Measurements from ENCODE around the gene PRKCE. TPM values are rescaled to one million over a fixed set of nuclear protein-coding genes. Genes with fewer than 3 reads are reported as not detected.

The PRKCE gene
- total and polyA plus RNA-seq, 3 donors from 2014 or later: 27.4 to 35.8 (median 33.1) TPM

DNA sequence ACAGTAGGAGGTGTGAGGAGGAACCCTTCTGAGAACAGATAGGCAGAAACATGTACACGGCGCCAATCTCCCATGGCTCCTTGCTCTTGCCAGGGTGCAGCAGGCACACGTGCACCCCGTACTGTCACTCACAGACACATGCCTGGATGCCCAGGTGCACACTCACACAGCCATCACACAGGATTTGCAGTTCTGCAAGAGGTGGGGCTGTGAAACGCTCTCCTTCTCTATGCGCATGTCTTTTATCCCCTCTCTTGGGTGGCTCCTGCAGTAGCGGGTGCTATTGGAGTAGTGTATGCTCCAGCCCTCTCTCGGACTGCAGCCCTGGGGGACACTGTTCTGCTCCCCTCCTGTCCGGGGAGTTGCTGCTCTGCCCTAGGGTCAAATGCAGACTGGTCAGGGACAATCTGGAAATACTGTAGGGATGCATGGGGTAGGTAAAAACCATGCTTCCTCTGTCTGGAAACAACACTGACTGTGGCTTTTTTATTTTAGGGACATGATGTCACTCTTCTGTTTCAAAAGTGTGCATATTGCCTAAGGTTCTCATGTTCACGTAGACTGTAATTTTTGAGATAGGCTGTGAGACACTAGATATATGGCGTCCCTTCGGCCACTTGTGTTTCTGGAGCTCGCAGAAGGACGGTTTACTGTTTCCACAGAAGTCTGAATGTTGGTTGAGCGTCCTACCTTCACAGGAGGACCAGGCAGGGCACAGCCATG lies 118.5 kb downstream of the PRKCE start:
- no peak for DNase-seq
- H3K36me3 ChIP-seq (ENCODE audit: low read depth, missing control alignments): no peaks in the 10 kb centered on the region
- H3K27me3 ChIP-seq: no peaks in the 10 kb centered on the region
- intact Hi-C loops (cut with DNase I; ENCODE audit: low total_unique reads): no loop called here
- WGBS, 2 donors: 86 to 94% methylated on average over 14 to 15 of the region's 15 CpGs
- H3K4me1 ChIP-seq: peaks cover 11% of the 10 kb centered on the region
- TF ChIP-seq, protein P1, sequence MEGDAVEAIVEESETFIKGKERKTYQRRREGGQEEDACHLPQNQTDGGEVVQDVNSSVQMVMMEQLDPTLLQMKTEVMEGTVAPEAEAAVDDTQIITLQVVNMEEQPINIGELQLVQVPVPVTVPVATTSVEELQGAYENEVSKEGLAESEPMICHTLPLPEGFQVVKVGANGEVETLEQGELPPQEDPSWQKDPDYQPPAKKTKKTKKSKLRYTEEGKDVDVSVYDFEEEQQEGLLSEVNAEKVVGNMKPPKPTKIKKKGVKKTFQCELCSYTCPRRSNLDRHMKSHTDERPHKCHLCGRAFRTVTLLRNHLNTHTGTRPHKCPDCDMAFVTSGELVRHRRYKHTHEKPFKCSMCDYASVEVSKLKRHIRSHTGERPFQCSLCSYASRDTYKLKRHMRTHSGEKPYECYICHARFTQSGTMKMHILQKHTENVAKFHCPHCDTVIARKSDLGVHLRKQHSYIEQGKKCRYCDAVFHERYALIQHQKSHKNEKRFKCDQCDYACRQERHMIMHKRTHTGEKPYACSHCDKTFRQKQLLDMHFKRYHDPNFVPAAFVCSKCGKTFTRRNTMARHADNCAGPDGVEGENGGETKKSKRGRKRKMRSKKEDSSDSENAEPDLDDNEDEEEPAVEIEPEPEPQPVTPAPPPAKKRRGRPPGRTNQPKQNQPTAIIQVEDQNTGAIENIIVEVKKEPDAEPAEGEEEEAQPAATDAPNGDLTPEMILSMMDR (IDR thresholded peaks at IDR 0.05): no peak
- TF ChIP-seq POLR2A (IDR thresholded peaks at IDR 0.05): no peak
- H3K4me3 ChIP-seq: no peak overlapping the region
- H3K9me3 ChIP-seq: no peaks in the 10 kb centered on the region
- no peak overlapping the region for H3K27ac ChIP-seq

DNA sequence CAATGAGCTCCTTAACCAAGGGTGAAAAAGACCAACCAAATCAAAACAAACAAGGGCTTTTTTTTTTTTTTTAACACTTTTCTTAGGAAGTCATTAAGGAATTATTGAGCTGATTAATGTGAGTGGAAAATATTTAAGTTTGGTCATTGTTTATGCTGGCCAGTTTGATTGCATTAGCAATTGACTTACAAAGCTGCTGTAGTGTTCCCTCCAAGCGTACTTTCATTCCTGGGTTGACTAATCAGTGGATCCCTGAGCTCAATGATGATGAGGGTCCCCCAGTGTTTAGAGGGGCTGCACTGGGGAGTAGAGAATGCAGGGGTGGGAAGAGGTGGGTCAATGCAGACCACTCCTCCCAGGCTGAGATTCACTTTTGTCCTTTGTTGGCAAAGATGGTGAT lies 119.3 kb downstream of the PRKCE start:
- no peak for DNase-seq
- intact Hi-C loops (cut with DNase I; ENCODE audit: low total_unique reads): no loop called here
- H3K4me1 ChIP-seq: peaks cover 7% of the 10 kb centered on the region
- TF ChIP-seq POLR2A (IDR thresholded peaks at IDR 0.05): no peak
- TF ChIP-seq, protein P1 (IDR thresholded peaks at IDR 0.05): no peak
- peak overlapping the region in 1 of 2 donors; percentile 22 for H3K27ac ChIP-seq
- no peaks in the 10 kb centered on the region for H3K27me3 ChIP-seq
- no peaks in the 10 kb centered on the region for H3K9me3 ChIP-seq
- WGBS, 2 donors: 75 to 77% methylated on average over 1 of the region's 1 CpG
- no peak overlapping the region for H3K4me3 ChIP-seq
- H3K36me3 ChIP-seq (ENCODE audit: low read depth, missing control alignments): no peaks in the 10 kb centered on the region

DNA sequence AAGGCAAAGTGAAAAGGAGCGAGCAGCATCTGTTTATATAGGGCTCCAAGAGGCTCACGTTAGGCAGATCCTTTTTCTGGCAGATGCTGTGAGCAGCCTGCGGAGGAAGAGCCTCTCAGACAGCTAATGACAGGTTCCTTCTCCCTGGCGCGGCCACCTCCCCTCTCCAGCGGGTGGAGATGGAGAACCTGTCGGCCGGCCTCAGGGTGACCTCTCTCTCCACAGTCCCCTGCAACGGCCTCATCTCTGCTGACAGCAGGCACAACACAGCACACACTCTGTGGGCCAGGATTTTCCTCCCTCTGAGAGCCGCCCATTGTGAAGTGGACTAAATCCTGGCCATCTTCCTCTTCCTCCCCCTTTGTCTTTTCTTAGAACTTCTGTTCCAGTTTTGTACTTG lies 119.8 kb downstream of the PRKCE start:
- Histone ChIP-seq H3K4me3 (no peak overlapping the region), H3K4me1 (peaks cover 2% of the 10 kb centered on the region)
- intact Hi-C loops (cut with DNase I; ENCODE audit: low total_unique reads): no loop called here

DNA sequence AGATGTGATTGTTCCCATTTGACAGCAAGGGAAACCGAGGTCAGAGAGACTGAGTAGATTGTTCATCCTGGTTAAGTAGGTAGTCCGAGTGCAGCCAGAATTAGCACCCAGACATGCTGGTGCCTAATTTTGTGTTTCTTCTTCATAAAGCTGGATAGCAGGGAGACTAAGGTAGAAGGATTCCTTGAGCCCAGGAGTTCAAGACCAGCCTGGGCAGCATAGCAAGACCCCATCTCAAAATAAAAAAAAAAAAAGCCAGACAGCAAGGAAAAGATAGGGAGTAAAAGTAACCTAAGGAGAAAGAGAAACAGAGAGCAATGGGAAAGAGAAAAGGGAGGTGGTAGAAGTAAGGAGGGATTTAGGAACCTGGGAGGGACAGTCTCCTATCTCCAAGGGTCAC lies 120.6 kb downstream of the PRKCE start:
- no peak for DNase-seq
- H3K27ac ChIP-seq: no peak overlapping the region
- no peaks in the 10 kb centered on the region for H3K4me1 ChIP-seq
- no peak for TF ChIP-seq POLR2A (IDR thresholded peaks at IDR 0.05)
- TF ChIP-seq, protein P1 (IDR thresholded peaks at IDR 0.05): no peak
- intact Hi-C loops (cut with DNase I; ENCODE audit: low total_unique reads): no loop called here
- no peaks in the 10 kb centered on the region for H3K27me3 ChIP-seq
- WGBS, 2 donors: 45 to 50% methylated on average over 2 of the region's 2 CpGs
- H3K9me3 ChIP-seq: no peaks in the 10 kb centered on the region
- no peak overlapping the region for H3K4me3 ChIP-seq
- no peaks in the 10 kb centered on the region for H3K36me3 ChIP-seq (ENCODE audit: low read depth, missing control alignments)

More for the DNA sequence above, 119.8 kb downstream of the PRKCE start:
- no peak for TF ChIP-seq POLR2A (IDR thresholded peaks at IDR 0.05)
- TF ChIP-seq, protein P1 (IDR thresholded peaks at IDR 0.05): no peak
- peak; percentile 59 for DNase-seq
- no peaks in the 10 kb centered on the region for H3K9me3 ChIP-seq
- H3K27me3 ChIP-seq: no peaks in the 10 kb centered on the region
- WGBS, 2 donors: 28 to 68% methylated on average over 3 to 10 of the region's 10 CpGs
- H3K27ac ChIP-seq: peak overlapping the region in 1 of 2 donors; percentile 22
- no peaks in the 10 kb centered on the region for H3K36me3 ChIP-seq (ENCODE audit: low read depth, missing control alignments)

DNA sequence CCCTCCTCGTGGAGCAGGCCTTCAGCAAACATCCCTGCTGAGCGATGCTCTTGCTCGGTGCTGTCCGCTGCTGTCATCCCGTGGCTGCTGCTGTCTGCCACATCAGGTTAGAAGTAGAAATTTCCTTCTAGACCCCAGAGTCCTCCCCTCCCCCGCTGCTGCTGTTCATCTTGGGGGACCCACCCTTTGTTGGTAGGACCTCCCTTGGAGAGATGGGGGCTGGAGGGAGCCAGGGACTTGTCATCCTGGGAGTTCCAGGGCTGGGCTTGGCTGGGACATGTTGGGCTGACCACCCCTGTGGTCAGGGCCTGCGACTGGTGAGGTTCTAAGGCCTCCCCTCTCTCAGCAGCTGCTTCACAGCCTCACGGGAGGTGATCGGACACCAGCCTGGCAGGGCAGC lies 122.4 kb downstream of the PRKCE start:
- intact Hi-C loops (cut with DNase I; ENCODE audit: low total_unique reads): no loop called here

More for the DNA sequence above, 122.4 kb downstream of the PRKCE start:
- no peaks in the 10 kb centered on the region for H3K9me3 ChIP-seq
- no peak for DNase-seq
- TF ChIP-seq, protein P1 (IDR thresholded peaks at IDR 0.05): no peak
- TF ChIP-seq POLR2A (IDR thresholded peaks at IDR 0.05): no peak
- no peak overlapping the region for H3K4me3 ChIP-seq
- WGBS, 2 donors: 90 to 91% methylated on average over 4 to 9 of the region's 9 CpGs
- H3K27me3 ChIP-seq: no peaks in the 10 kb centered on the region
- no peaks in the 10 kb centered on the region for H3K36me3 ChIP-seq (ENCODE audit: low read depth, missing control alignments)
- no peak overlapping the region for H3K27ac ChIP-seq
- no peaks in the 10 kb centered on the region for H3K4me1 ChIP-seq
